DND-41 (cell line): ENCODE measurements around the gene C11orf68.

ENCODE experiments used
- ATAC-seq: fragments of 200-7000 bp; cut with Tn5 transposase; 3 replicates; pipeline ENCODE4 v1.9.1; 2021; ENCODE audit warnings: low read depth; ENCODE audit not compliant: insufficient read depth
- DNase-seq: peaks from one replicate; pipeline ENCODE4 v3.0.0-alpha.2; 2020
- H2AFZ ChIP-seq: 2 replicates; pipeline ENCODE4 v1.6.0; 2012; ENCODE audit warnings: low read depth, low read length
- H3K27ac ChIP-seq: 2 replicates; pipeline ENCODE4 v1.5.1; 2012; ENCODE audit warnings: low read length, inconsistent platforms
- H3K27me3 ChIP-seq: fragments of 200-600 bp; sonication (generic); 2 replicates; pipeline ENCODE4 v1.6.0; 2012; ENCODE audit warnings: low read length, mild to moderate bottlenecking, inconsistent platforms; ENCODE audit not compliant: insufficient read depth, poor library complexity
- H3K36me3 ChIP-seq: 2 replicates; pipeline ENCODE4 v1.5.1; 2012; ENCODE audit warnings: low read length, inconsistent platforms; ENCODE audit not compliant: insufficient read depth
- H3K4me1 ChIP-seq: 2 replicates; pipeline ENCODE4 v1.5.1; 2012; ENCODE audit warnings: mild to moderate bottlenecking, low read length; ENCODE audit not compliant: insufficient read depth
- H3K4me2 ChIP-seq: 2 replicates; pipeline ENCODE4 v1.6.0; 2012; ENCODE audit warnings: mild to moderate bottlenecking, moderate library complexity, low read length, inconsistent platforms; ENCODE audit not compliant: insufficient read depth
- H3K4me3 ChIP-seq, 2 experiments: fragments of 200-600 bp in 1 of 2; shearing (Covaris generic) in 1 of 2; 2 replicates each; pipeline ENCODE4 v1.5.1; 2012 to 2016; ENCODE audit warnings: inconsistent platforms in 2 of 2, low read length in 2 of 2, mild to moderate bottlenecking in 2 of 2, low read depth in 1 of 2, moderate library complexity in 1 of 2
- H3K79me2 ChIP-seq: 2 replicates; pipeline ENCODE4 v1.6.0; 2012; ENCODE audit warnings: low read length, inconsistent platforms; ENCODE audit not compliant: insufficient read depth
- H3K9ac ChIP-seq: 2 replicates; pipeline ENCODE4 v1.6.0; 2012; ENCODE audit warnings: low read depth, mild to moderate bottlenecking, inconsistent platforms, low read length, moderate library complexity
- H3K9me3 ChIP-seq: 2 replicates; pipeline ENCODE4 v1.5.1; 2012; ENCODE audit warnings: low read length, moderate library complexity, mild to moderate bottlenecking, inconsistent platforms; ENCODE audit not compliant: insufficient read depth, severe bottlenecking
- H4K20me1 ChIP-seq: 2 replicates; pipeline ENCODE4 v1.6.0; 2012; ENCODE audit warnings: low read length; ENCODE audit not compliant: insufficient read depth
- EZH2 ChIP-seq: IDR thresholded peaks from 3 replicates; pipeline ENCODE4 v1.6.1; 2012; ENCODE audit warnings: borderline replicate concordance, low read depth, mild to moderate bottlenecking, moderate library complexity, low read length, inconsistent platforms; ENCODE audit not compliant: severe bottlenecking
- TF ChIP-seq, protein P1 (sequence below): IDR thresholded peaks from 2 replicates; pipeline ENCODE4 v1.5.1; 2012; ENCODE audit warnings: borderline replicate concordance, low read length, moderate library complexity, mild to moderate bottlenecking; ENCODE audit not compliant: poor library complexity, severe bottlenecking; ENCODE audit errors: extremely low read depth

C11orf68 gene

DNA sequence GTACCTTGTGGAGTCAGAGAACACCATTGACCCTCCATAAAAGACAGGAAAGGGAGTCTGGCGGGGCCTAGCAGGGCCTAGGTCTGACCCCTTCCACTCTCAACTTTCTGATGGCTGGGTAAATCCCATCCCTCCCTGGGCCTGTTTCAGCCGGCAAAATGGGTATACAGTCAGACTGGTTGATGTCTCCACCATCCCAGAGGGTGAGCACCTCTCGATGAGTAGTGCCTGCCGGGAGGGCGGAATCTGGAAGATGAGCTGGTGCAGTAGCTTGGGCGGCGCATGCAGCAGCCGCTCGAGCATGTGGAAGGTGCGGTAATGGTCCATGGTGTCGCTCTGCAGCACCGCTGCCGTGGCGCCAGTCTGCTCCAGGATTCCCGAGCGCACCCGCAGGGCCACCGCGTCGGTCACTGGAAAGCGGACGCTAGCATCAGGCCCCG lies 31.1 kb downstream of the C11orf68 start:
- Histone ChIP-seq H3K27me3 (no peaks in the 10 kb centered on the region), H3K79me2 (peaks cover 34% of the 10 kb centered on the region), H2AFZ (peak overlapping the region; percentile 95), H3K4me1 (peaks cover 77% of the 10 kb centered on the region), H4K20me1 (peaks cover 30% of the 10 kb centered on the region), H3K9ac (peak overlapping the region; percentile 75), H3K9me3 (no peaks in the 10 kb centered on the region), H3K36me3 (peaks cover 49% of the 10 kb centered on the region), H3K27ac (peak overlapping the region; percentile 83), H3K4me3 (peak overlapping the region; percentile 42 to 71), H3K4me2 (peak overlapping the region; percentile 96)
- ATAC-seq (no peak), DNase-seq (peak; percentile 32)
- TF ChIP-seq, protein P1, sequence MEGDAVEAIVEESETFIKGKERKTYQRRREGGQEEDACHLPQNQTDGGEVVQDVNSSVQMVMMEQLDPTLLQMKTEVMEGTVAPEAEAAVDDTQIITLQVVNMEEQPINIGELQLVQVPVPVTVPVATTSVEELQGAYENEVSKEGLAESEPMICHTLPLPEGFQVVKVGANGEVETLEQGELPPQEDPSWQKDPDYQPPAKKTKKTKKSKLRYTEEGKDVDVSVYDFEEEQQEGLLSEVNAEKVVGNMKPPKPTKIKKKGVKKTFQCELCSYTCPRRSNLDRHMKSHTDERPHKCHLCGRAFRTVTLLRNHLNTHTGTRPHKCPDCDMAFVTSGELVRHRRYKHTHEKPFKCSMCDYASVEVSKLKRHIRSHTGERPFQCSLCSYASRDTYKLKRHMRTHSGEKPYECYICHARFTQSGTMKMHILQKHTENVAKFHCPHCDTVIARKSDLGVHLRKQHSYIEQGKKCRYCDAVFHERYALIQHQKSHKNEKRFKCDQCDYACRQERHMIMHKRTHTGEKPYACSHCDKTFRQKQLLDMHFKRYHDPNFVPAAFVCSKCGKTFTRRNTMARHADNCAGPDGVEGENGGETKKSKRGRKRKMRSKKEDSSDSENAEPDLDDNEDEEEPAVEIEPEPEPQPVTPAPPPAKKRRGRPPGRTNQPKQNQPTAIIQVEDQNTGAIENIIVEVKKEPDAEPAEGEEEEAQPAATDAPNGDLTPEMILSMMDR, result no peak
- TF ChIP-seq EZH2, result no peak

DNA sequence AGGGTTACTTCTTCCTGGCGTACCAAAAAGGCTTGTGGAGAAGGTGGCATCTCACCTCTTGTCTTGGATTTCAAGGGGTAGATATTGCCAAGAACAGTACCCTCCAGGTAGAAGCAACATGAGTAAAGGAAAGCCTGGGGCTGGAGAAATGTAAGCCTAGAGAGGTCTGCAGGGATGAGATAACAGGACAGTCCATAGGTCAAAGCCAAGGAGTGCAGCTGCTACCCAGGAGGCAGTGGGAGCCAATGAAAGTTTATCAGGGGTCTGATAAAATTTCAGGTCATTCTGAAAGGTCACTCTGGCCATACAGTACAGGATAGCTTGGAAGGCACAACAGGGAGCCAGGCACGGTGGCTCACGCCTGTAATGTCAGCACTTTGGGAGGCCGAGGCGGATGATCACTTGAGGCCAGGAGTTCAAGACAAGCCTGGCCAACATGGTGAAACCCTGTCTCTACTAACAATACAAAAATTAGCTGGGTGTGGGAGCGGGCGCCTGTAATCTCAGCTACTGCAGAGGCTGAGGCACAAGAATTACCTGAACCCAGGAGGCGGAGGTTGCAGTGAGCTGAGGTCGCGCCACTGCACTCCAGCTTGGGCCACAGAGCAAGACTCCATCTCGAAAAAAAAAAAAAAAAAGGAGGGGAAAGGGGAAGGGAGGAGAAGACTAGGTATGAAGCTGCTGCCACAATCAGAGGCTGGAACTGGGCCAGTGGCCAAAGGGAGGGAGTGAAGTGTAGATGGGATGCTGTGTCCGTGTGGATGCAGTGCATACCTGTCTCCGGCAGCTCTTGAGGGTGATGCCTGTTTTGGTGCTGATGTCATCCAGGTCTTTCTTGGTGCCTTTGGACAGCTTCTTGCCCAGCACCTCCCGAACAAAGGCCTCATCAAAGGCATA lies 31.8 kb downstream of the C11orf68 start:
- Histone ChIP-seq H3K79me2 (peaks cover 34% of the 10 kb centered on the region), H3K9ac (peak overlapping the region; percentile 75), H3K4me1 (peaks cover 70% of the 10 kb centered on the region), H3K27ac (peak overlapping the region; percentile 83), H4K20me1 (peaks cover 24% of the 10 kb centered on the region), H3K27me3 (no peaks in the 10 kb centered on the region), H3K9me3 (no peaks in the 10 kb centered on the region), H3K4me2 (peak overlapping the region; percentile 96), H3K36me3 (peaks cover 56% of the 10 kb centered on the region), H2AFZ (no peak overlapping the region), H3K4me3 (peak overlapping the region; percentile 42 to 71; a peak in 3 of 4 replicates)
- no peak for ATAC-seq
- no peak for DNase-seq
- TF ChIP-seq, protein P1, result no peak
- TF ChIP-seq EZH2, result no peak

DNA sequence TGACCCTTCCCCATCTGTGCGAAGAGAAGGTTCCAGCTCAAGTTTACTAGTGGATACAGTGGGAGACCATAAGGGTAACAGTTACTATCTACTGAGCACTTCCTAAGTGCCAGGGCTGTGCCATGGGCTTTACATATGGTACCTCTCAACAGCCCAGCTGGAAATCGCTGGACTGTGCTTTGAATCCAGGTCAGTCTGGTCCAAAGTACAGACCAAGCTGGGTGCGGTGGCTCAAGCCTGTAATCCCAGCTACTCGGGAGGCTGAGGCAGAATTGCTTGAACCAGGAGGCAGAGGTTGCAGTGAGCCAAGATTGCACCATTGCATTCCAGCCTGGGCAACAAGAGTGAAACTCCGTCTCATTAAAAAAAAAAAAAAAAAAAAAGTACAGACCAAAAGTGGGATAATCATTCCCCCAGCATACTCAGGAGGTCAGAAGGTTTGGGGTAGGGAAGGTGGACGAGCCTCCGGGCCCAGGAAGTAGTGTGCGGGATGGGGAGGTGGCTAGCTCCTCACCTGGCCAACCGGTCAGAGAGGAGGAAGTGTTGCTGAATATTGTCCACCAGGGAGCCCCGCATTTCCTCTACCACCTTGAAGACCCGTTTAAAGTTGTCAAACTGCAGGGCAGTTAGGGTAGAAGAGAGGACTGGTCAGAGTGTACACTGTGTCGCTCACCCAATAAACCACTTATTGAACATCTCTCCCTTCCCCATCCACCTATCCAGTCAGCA lies 32.9 kb downstream of the C11orf68 start:
- TF ChIP-seq, protein P1, result no peak
- no peak for TF ChIP-seq EZH2
- H3K79me2 ChIP-seq, result peaks cover 23% of the 10 kb centered on the region
- no peak overlapping the region for H3K9ac ChIP-seq
- no peak for ATAC-seq
- peaks cover 57% of the 10 kb centered on the region for H3K36me3 ChIP-seq
- no peak overlapping the region for H3K27ac ChIP-seq
- no peaks in the 10 kb centered on the region for H3K27me3 ChIP-seq
- no peaks in the 10 kb centered on the region for H3K9me3 ChIP-seq
- H2AFZ ChIP-seq, result no peak overlapping the region
- peaks cover 59% of the 10 kb centered on the region for H3K4me1 ChIP-seq
- peaks cover 13% of the 10 kb centered on the region for H4K20me1 ChIP-seq
- DNase-seq, result no peak
- no peak overlapping the region for H3K4me3 ChIP-seq
- H3K4me2 ChIP-seq, result no peak overlapping the region
